GM12873 (cell line): Measurements from ENCODE around the gene ZNF17.
A peak's percentile ranks its signal among the peaks of the same experiment; 100 is the strongest.

Source experiments
- CTCF ChIP-seq: IDR thresholded peaks from 2 replicates; pipeline ENCODE4 v1.5.1; 2012; ENCODE audit warnings: low read depth, mild to moderate bottlenecking, moderate library complexity, low read length, control low read depth; ENCODE audit not compliant: insufficient read depth; ENCODE audit errors: missing control alignments

Gene ZNF17

GRCh38 chr19:57377498-57378146, 33.3 kb upstream of the ZNF17 start:
- no peak for TF ChIP-seq CTCF

GRCh38 chr19:57380923-57381322, 30.0 kb upstream of the ZNF17 start:
- TF ChIP-seq CTCF: no peak

GRCh38 chr19:57382806-57383488, 28.0 kb upstream of the ZNF17 start:
- no peak for TF ChIP-seq CTCF

GRCh38 chr19:57389194-57389729, 21.7 kb upstream of the ZNF17 start:
- no peak for TF ChIP-seq CTCF

- peak; percentile 33 for TF ChIP-seq CTCF
These were observed 21.0 kb upstream of the ZNF17 start, which contains the start of gene ZNF548 for GRCh38 chr19:57389730-57390598. TSS of gene ZNF548 (plus strand) at chr19:57389854. CDS start at chr19:57390100, 246 bp downstream.

GRCh38 chr19:57395710-57396109, 15.3 kb upstream of the ZNF17 start:
- TF ChIP-seq CTCF: no peak

GRCh38 chr19:57398868-57399267, 12.1 kb upstream of the ZNF17 start:
- TF ChIP-seq CTCF: no peak
